ENCODE data around the gene XIRP1. TPM values are rescaled to one million over a fixed set of nuclear protein-coding genes. Genes with fewer than 3 reads are reported as not detected.

The XIRP1 gene
- total RNA-seq, 2 experiments from 2014 or later, result not detected

DNA sequence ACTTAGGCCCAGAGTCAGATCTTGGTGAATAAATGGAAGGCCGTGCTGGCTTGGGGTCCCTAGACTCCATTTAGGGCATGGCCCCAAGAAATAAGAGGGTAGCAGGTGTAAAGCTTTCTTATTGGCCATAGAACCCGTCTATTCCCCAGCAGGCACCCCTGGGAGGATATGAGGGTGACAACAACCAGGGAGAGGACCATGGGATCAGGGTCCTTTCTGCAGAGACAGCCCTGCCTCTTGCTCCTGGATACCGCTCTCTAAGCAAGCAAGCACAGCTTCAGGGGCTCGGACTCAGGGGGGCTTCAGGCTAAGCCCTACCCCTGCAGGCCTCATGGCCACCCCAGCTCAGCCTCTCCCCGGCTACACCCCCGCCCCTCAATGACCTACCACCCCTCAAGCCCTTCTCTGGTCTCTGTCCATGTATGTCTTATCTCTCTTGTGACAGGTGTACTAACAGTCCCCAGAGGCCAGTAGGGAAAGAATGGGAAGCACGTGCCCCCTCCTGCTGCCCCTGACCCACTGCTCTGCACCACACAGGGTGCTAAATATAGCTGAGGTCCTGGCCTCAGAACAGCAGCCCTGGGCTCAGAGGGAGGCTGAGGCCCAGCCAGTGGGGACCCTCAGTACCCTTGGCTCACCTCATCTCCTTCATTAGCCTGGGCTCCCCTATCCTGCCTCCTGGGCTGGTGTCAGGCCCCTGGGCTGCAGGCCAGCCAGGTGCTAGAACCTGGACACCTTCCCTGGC, 1.9 kb downstream of the XIRP1 start:
- no peak overlapping the region for H3K4me3 ChIP-seq (ENCODE audit: low read depth, low read length, poor library complexity, severe bottlenecking)
- no peaks in the 10 kb centered on the region for H3K79me2 ChIP-seq (ENCODE audit: insufficient read depth, low read depth, low read length)
- H2AFZ ChIP-seq (ENCODE audit: low read length), result peak overlapping the region; percentile 82
- no peak for DNase-seq (ENCODE audit: low spot score)
- ChIA-PET CTCF (ENCODE audit: unreplicated experiment) (interaction anchor here (0.7 to 6.1 kb wide), 7 partner anchors 12 to 102 kb away, joined by 3 to 87 read pairs (median 4); partner anchors contain the start of gene CX3CR1), POLR2A (interaction anchor here (1.3 to 5.8 kb wide), 6 partner anchors 26 to 97 kb away, joined by 3 to 49 read pairs (median 3); partner anchors contain the start of gene CX3CR1)
- H4K20me1 ChIP-seq (ENCODE audit: insufficient read depth, low read length), result no peaks in the 10 kb centered on the region
- no peaks in the 10 kb centered on the region for H3K9me3 ChIP-seq (ENCODE audit: low read length)
- no peak overlapping the region for H3K27ac ChIP-seq (ENCODE audit: low read depth, low read length, poor library complexity, severe bottlenecking)
- no peak overlapping the region for H3K4me2 ChIP-seq (ENCODE audit: low read length)
- BruUV-seq (replicated peaks), result no TSS peak
- H3K9me2 ChIP-seq (ENCODE audit: insufficient read depth, low read length), result no peaks in the 10 kb centered on the region
- peaks cover 8% of the 10 kb centered on the region for H3K4me1 ChIP-seq (ENCODE audit: insufficient read depth, low read length, poor library complexity, severe bottlenecking)
- no peak for TF ChIP-seq EZH2phosphoT487 (IDR thresholded peaks at IDR 0.05; ENCODE audit: borderline replicate concordance, low read depth, low read length)
- TF ChIP-seq, protein P1, sequence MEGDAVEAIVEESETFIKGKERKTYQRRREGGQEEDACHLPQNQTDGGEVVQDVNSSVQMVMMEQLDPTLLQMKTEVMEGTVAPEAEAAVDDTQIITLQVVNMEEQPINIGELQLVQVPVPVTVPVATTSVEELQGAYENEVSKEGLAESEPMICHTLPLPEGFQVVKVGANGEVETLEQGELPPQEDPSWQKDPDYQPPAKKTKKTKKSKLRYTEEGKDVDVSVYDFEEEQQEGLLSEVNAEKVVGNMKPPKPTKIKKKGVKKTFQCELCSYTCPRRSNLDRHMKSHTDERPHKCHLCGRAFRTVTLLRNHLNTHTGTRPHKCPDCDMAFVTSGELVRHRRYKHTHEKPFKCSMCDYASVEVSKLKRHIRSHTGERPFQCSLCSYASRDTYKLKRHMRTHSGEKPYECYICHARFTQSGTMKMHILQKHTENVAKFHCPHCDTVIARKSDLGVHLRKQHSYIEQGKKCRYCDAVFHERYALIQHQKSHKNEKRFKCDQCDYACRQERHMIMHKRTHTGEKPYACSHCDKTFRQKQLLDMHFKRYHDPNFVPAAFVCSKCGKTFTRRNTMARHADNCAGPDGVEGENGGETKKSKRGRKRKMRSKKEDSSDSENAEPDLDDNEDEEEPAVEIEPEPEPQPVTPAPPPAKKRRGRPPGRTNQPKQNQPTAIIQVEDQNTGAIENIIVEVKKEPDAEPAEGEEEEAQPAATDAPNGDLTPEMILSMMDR (conservative IDR thresholded peaks at IDR 0.05; ENCODE audit: low read length), result no peak
- H3K36me3 ChIP-seq (ENCODE audit: insufficient read depth, low read length), result no peaks in the 10 kb centered on the region
- intact Hi-C loops (cut with micrococcal nuclease; ENCODE audit: unreplicated experiment), result loop anchor here (1.0 to 5.0 kb wide), 2 partner anchors 98 to 187 kb away; no protein-coding TSS in a partner anchor

DNA sequence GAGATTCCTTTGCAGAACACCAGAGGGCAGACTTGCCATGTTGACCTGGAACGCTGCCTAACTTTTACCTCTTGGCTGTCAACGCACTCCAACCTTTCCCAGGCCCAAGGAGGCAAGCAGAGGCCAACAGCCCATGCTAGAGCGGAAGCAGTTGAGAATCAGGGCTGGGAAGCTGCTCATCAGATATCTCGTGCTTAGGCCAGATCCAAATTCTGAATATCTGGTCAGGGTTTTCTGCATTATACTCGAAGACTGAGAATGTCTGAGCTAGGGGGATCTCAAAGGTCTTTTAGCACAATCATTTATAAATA, 2.5 kb downstream of the XIRP1 start:
- POLR2A ChIA-PET, result interaction anchor here (0.5 to 5.8 kb wide), 2 partner anchors 17 to 97 kb away, joined by 6 to 49 read pairs; no protein-coding TSS in a partner anchor
- H2AFZ ChIP-seq (ENCODE audit: low read length), result peak overlapping the region; percentile 82

More for the DNA sequence above, 2.5 kb downstream of the XIRP1 start:
- no TSS peak for BruUV-seq (replicated peaks)
- CTCF ChIA-PET (ENCODE audit: unreplicated experiment), result interaction anchor here (0.7 to 6.1 kb wide), 6 partner anchors 12 to 102 kb away, joined by 3 to 87 read pairs (median 5); partner anchors contain the start of gene CX3CR1
- peaks cover 8% of the 10 kb centered on the region for H3K4me1 ChIP-seq (ENCODE audit: insufficient read depth, low read length, poor library complexity, severe bottlenecking)
- H3K9me2 ChIP-seq (ENCODE audit: insufficient read depth, low read length), result no peaks in the 10 kb centered on the region
- H3K36me3 ChIP-seq (ENCODE audit: insufficient read depth, low read length), result no peaks in the 10 kb centered on the region
- TF ChIP-seq EZH2phosphoT487 (IDR thresholded peaks at IDR 0.05; ENCODE audit: borderline replicate concordance, low read depth, low read length), result no peak
- TF ChIP-seq, protein P1 (conservative IDR thresholded peaks at IDR 0.05; ENCODE audit: low read length), result peak; percentile 91
- intact Hi-C loops (cut with micrococcal nuclease; ENCODE audit: unreplicated experiment), result loop anchor here (1.0 to 5.0 kb wide), 2 partner anchors 98 to 187 kb away; no protein-coding TSS in a partner anchor
- H3K4me2 ChIP-seq (ENCODE audit: low read length), result no peak overlapping the region
- no peaks in the 10 kb centered on the region for H3K79me2 ChIP-seq (ENCODE audit: insufficient read depth, low read depth, low read length)
- H3K4me3 ChIP-seq (ENCODE audit: low read depth, low read length, poor library complexity, severe bottlenecking), result no peak overlapping the region
- H3K9me3 ChIP-seq (ENCODE audit: low read length), result no peaks in the 10 kb centered on the region
- H3K27ac ChIP-seq (ENCODE audit: low read depth, low read length, poor library complexity, severe bottlenecking), result no peak overlapping the region
- H4K20me1 ChIP-seq (ENCODE audit: insufficient read depth, low read length), result no peaks in the 10 kb centered on the region
- DNase-seq (ENCODE audit: low spot score), result peak; percentile 80
